AG09319 (cell line): ENCODE results near the gene AGBL1.

Experiments used
- DNase-seq: peaks from one replicate; pipeline ENCODE4 v3.0.0-alpha.2; 2010; ENCODE audit warnings: low read depth; ENCODE audit errors: extremely low read depth
- CTCF ChIP-seq: IDR thresholded peaks from 2 replicates; pipeline ENCODE4 v1.5.1; 2011; ENCODE audit warnings: low read depth, mild to moderate bottlenecking, inconsistent platforms, low read length, moderate library complexity

AGBL1 gene

GRCh38 chr15:86634146-86634545, 554.5 kb downstream of the AGBL1 start:
- DNase-seq = no peak

GRCh38 chr15:86634992-86635638, 555.4 kb downstream of the AGBL1 start:
- no peak for DNase-seq
- TF ChIP-seq CTCF = no peak

More at GRCh38 chr15:86634146-86634545, 554.5 kb downstream of the AGBL1 start:
- no peak for TF ChIP-seq CTCF

- no peak for DNase-seq
These were observed 564.7 kb downstream of the AGBL1 start for GRCh38 chr15:86644339-86644738.

GRCh38 chr15:86645925-86646500, 566.3 kb downstream of the AGBL1 start:
- DNase-seq = no peak
- TF ChIP-seq CTCF = no peak

More at GRCh38 chr15:86644339-86644738, 564.7 kb downstream of the AGBL1 start:
- no peak for TF ChIP-seq CTCF

- no peak for DNase-seq
- TF ChIP-seq CTCF = no peak
These were observed 568.3 kb downstream of the AGBL1 start for GRCh38 chr15:86647810-86648440.

- no peak for TF ChIP-seq CTCF
- DNase-seq = no peak
These were observed 569.6 kb downstream of the AGBL1 start for GRCh38 chr15:86649277-86649676.

GRCh38 chr15:86650094-86650493, 570.4 kb downstream of the AGBL1 start:
- no peak for DNase-seq
- TF ChIP-seq CTCF = no peak
